ENCODE measurements around the gene PLEKHG7.

GRCh38 chr12:92703786-92704185 lies 997 bp downstream of the PLEKHG7 start:
- TF ChIP-seq POLR2AphosphoS5 (IDR thresholded peaks at IDR 0.05; ENCODE audit: borderline replicate concordance, low read depth, low read length): no peak
- no peak for TF ChIP-seq EZH2 (IDR thresholded peaks at IDR 0.05)
- TF ChIP-seq FOXP2 (optimal IDR thresholded peaks at IDR 0.05; ENCODE audit: control extremely low read depth, extremely low read length, insufficient read depth): no peak
